ENCODE measurements around the gene LGR6. TPM values are rescaled to one million over a fixed set of nuclear protein-coding genes. Genes with fewer than 3 reads are reported as not detected.

Gene LGR6
- total and polyA plus RNA-seq, 2 of the 4 experiments (the other 2 are of a cell fraction): not detected

GRCh38 chr1:202305168-202305567 is 111.6 kb downstream of the LGR6 start:
- ATAC-seq (ENCODE audit: low read depth) (no peak), DNase-seq (no peak)
- Histone ChIP-seq H3K23ac (ENCODE audit: low read depth, low read length) (no peak overlapping the region), H3K36me3 (ENCODE audit: control insufficient read depth, insufficient read depth, low read length) (no peaks in the 10 kb centered on the region), H3K4me3 (ENCODE audit: insufficient read depth, low read depth, low read length) (no peak overlapping the region), H3K56ac (ENCODE audit: extremely low read depth, insufficient read depth, low read length) (no peak overlapping the region), H2AK9ac (replicated peaks; ENCODE audit: low read depth, low read length, poor library complexity) (no peak overlapping the region), H2BK5ac (ENCODE audit: low read depth, low read length, poor library complexity, severe bottlenecking) (no peak overlapping the region), H3K9me3 (ENCODE audit: control insufficient read depth, insufficient read depth, low read length) (no peaks in the 10 kb centered on the region), H3K4me2 (ENCODE audit: low read depth, low read length) (no peak overlapping the region), H3K9ac (ENCODE audit: low read depth, low read length) (no peak overlapping the region), H4K8ac (ENCODE audit: low read depth in 2 of 2, low read length in 2 of 2) (no peak overlapping the region), H3K27ac (ENCODE audit: insufficient read depth, low read length) (no peak overlapping the region), H2AK5ac (ENCODE audit: low read depth, low read length) (no peak overlapping the region), H4K5ac (ENCODE audit: low read depth, low read length) (no peak overlapping the region), H3K79me1 (ENCODE audit: low read depth in 1 of 2, low read length in 2 of 2) (no peaks in the 10 kb centered on the region), H3K27me3 (ENCODE audit: control insufficient read depth, insufficient read depth, low read length) (peaks cover 90% of the 10 kb centered on the region), H3K4me1 (ENCODE audit: control insufficient read depth, insufficient read depth, low read length) (no peaks in the 10 kb centered on the region), H2AFZ (replicated peaks; ENCODE audit: low read length, poor library complexity) (no peak overlapping the region), H3K9me1 (ENCODE audit: insufficient read depth, low read length) (no peaks in the 10 kb centered on the region), H3K14ac (replicated peaks; ENCODE audit: low read depth, low read length) (no peak overlapping the region), H3K18ac (ENCODE audit: low read depth, low read length) (no peak overlapping the region), H3K4ac (ENCODE audit: low read depth, low read length) (no peak overlapping the region), H2BK15ac (ENCODE audit: low read depth, low read length) (no peak overlapping the region), H4K20me1 (ENCODE audit: insufficient read depth, low read length) (no peaks in the 10 kb centered on the region; the same call in 1 of the 2 replicates), H2BK120ac (ENCODE audit: low read depth, low read length) (no peak overlapping the region), H4K91ac (ENCODE audit: insufficient read depth, low read depth, low read length) (no peak overlapping the region), H2BK20ac (ENCODE audit: low read depth, low read length) (no peak overlapping the region)
- POLR2A ChIA-PET (ENCODE audit: unreplicated experiment): no interaction called here
- BruUV-seq (replicated peaks): no TSS peak
- intact Hi-C loops (cut with micrococcal nuclease) (no loop called here), in situ Hi-C loops (cut with MboI; ENCODE audit: low sequenced_read_pairs) (no loop called here), dilution Hi-C loops (cut with HindIII; ENCODE audit: low sequenced_read_pairs, unreplicated experiment) (no loop called here)
- CTCF ChIA-PET: interaction anchor here (0.6 to 1.5 kb wide), 2 partner anchors 10 to 112 kb away, joined by 3 to 4 read pairs; partner anchors contain the start of gene LGR6
- no peak for TF ChIP-seq CEBPB (IDR thresholded peaks at IDR 0.05; ENCODE audit: low read depth, low read length)
- no peak for TF ChIP-seq NFE2L2 (IDR thresholded peaks at IDR 0.05; ENCODE audit: low read depth, low read length)
- no CpG with 5 or more reads among the region's 1 CpG for WGBS, 2 experiments (ENCODE audit: extremely low coverage in 2 of 2, insufficient read length in 1 of 2)
